ENCODE data around the gene MNX1. TPM values are rescaled to one million over a fixed set of nuclear protein-coding genes. Genes with fewer than 3 reads are reported as not detected.

MNX1 gene
- total RNA-seq, 1 experiment from 2014 or later = 2.6 TPM

DNA sequence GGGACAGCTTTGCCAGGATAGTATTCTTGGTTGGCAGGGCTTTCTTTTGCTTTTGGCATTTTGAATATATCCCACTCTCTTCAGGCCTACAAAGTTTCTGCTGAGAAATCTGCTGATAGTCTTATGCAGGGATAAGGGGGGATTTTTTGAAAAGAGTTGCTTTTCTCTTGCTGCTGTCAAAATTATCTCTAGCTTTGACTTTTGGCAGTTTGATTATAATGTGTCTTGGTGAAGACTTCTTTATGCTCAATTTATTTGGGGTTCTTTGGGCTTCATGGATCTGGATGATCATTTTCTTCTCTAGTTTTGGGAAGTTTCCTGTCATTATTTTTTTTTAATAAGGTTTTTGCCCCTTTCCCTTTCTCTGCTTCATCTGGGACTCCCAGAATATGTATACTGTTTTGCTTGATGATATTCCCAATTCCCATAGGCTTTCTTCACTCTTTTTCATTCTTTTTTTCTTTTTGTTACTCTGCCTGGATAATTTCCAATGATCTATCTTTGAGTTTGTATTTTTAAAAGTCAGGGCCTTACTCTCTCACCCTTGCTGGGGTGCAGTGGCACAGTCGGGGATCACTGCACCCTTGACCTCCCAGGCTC lies 31.4 kb downstream of the MNX1 start:
- ChIA-PET CTCF (no interaction called here), POLR2A (ENCODE audit: unreplicated experiment) (no interaction called here)
- no peak overlapping the region for H3K4me3 ChIP-seq (ENCODE audit: low read length)
- H3K4me2 ChIP-seq (ENCODE audit: low read length) = no peak overlapping the region
- no peaks in the 10 kb centered on the region for H3K36me3 ChIP-seq (ENCODE audit: low read depth, low read length)
- DNase-seq (no peak), ATAC-seq (no peak)
- H3K9me2 ChIP-seq (replicated peaks; ENCODE audit: low read length) = no peaks in the 10 kb centered on the region
- H3K27me3 ChIP-seq (ENCODE audit: low read length) = no peaks in the 10 kb centered on the region
- H2AFZ ChIP-seq (ENCODE audit: low read length) = no peak overlapping the region
- no peaks in the 10 kb centered on the region for H3K79me2 ChIP-seq (ENCODE audit: low read length)
- no peaks in the 10 kb centered on the region for H4K20me1 ChIP-seq (ENCODE audit: low read length)
- H3K4me1 ChIP-seq (ENCODE audit: insufficient read depth, low read length) = no peaks in the 10 kb centered on the region
- no peaks in the 10 kb centered on the region for H3F3A ChIP-seq (ENCODE audit: low read length, unreplicated experiment)
- no TSS peak for BruUV-seq (replicated peaks)
- H3K9ac ChIP-seq (ENCODE audit: low read length) = no peak overlapping the region
- H3K9me3 ChIP-seq (ENCODE audit: low read length) = no peaks in the 10 kb centered on the region
- intact Hi-C loops (cut with micrococcal nuclease) = no loop called here
- TF ChIP-seq, protein P1, sequence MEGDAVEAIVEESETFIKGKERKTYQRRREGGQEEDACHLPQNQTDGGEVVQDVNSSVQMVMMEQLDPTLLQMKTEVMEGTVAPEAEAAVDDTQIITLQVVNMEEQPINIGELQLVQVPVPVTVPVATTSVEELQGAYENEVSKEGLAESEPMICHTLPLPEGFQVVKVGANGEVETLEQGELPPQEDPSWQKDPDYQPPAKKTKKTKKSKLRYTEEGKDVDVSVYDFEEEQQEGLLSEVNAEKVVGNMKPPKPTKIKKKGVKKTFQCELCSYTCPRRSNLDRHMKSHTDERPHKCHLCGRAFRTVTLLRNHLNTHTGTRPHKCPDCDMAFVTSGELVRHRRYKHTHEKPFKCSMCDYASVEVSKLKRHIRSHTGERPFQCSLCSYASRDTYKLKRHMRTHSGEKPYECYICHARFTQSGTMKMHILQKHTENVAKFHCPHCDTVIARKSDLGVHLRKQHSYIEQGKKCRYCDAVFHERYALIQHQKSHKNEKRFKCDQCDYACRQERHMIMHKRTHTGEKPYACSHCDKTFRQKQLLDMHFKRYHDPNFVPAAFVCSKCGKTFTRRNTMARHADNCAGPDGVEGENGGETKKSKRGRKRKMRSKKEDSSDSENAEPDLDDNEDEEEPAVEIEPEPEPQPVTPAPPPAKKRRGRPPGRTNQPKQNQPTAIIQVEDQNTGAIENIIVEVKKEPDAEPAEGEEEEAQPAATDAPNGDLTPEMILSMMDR (conservative IDR thresholded peaks at IDR 0.05; ENCODE audit: low read depth, low read length) = no peak
- TF ChIP-seq EZH2 (IDR thresholded peaks at IDR 0.05; ENCODE audit: low read length, unreplicated experiment) = no peak
- no peak for TF ChIP-seq EZH2phosphoT487 (IDR thresholded peaks at IDR 0.05; ENCODE audit: borderline replicate concordance, low read length)
- no peak overlapping the region for H3K27ac ChIP-seq (ENCODE audit: low read length)

GRCh38 chr7:156975620-156976019 lies 34.8 kb downstream of the MNX1 start:
- Histone ChIP-seq H3K9me2 (replicated peaks; ENCODE audit: low read length) (no peaks in the 10 kb centered on the region), H4K20me1 (ENCODE audit: low read length) (no peaks in the 10 kb centered on the region), H3K4me3 (ENCODE audit: low read length) (no peak overlapping the region), H2AFZ (ENCODE audit: low read length) (no peak overlapping the region), H3K79me2 (ENCODE audit: low read length) (no peaks in the 10 kb centered on the region), H3K27me3 (ENCODE audit: low read length) (no peaks in the 10 kb centered on the region), H3K4me2 (ENCODE audit: low read length) (no peak overlapping the region), H3K9me3 (ENCODE audit: low read length) (no peaks in the 10 kb centered on the region), H3K4me1 (ENCODE audit: insufficient read depth, low read length) (no peaks in the 10 kb centered on the region), H3K9ac (ENCODE audit: low read length) (no peak overlapping the region), H3K36me3 (ENCODE audit: low read depth, low read length) (peaks cover 15% of the 10 kb centered on the region; the same call in 1 of the 2 replicates), H3K27ac (ENCODE audit: low read length) (no peak overlapping the region), H3F3A (ENCODE audit: low read length, unreplicated experiment) (no peaks in the 10 kb centered on the region)
- DNase-seq = no peak
- CTCF ChIA-PET = no interaction called here
- no TSS peak for BruUV-seq (replicated peaks)
- intact Hi-C loops (cut with micrococcal nuclease) = no loop called here
- TF ChIP-seq EZH2 (IDR thresholded peaks at IDR 0.05; ENCODE audit: low read length, unreplicated experiment) (no peak), EZH2phosphoT487 (IDR thresholded peaks at IDR 0.05; ENCODE audit: borderline replicate concordance, low read length) (no peak)
- TF ChIP-seq, protein P1 (conservative IDR thresholded peaks at IDR 0.05; ENCODE audit: low read depth, low read length) = no peak
- no peak for ATAC-seq
- POLR2A ChIA-PET (ENCODE audit: unreplicated experiment) = no interaction called here

- no peaks in the 10 kb centered on the region for H3K9me3 ChIP-seq (ENCODE audit: low read length)
- H3K4me2 ChIP-seq (ENCODE audit: low read length) = no peak overlapping the region
- BruUV-seq (replicated peaks) = no TSS peak
- H3K79me2 ChIP-seq (ENCODE audit: low read length) = no peaks in the 10 kb centered on the region
- H3K27ac ChIP-seq (ENCODE audit: low read length) = no peak overlapping the region
- H4K20me1 ChIP-seq (ENCODE audit: low read length) = no peaks in the 10 kb centered on the region
- DNase-seq = peak; percentile 54
- no peaks in the 10 kb centered on the region for H3K27me3 ChIP-seq (ENCODE audit: low read length)
- TF ChIP-seq EZH2 (IDR thresholded peaks at IDR 0.05; ENCODE audit: low read length, unreplicated experiment) = no peak
- TF ChIP-seq, protein P1 (conservative IDR thresholded peaks at IDR 0.05; ENCODE audit: low read depth, low read length) = peak; percentile 50
- H3K9ac ChIP-seq (ENCODE audit: low read length) = no peak overlapping the region
- ChIA-PET POLR2A (ENCODE audit: unreplicated experiment) (no interaction called here), CTCF (interaction anchor here (0.7 kb wide), 1 partner anchor 255 kb away, joined by 5 read pairs; no protein-coding TSS in a partner anchor)
- intact Hi-C loops (cut with micrococcal nuclease) = loop anchor here (1.0 kb wide), 1 partner anchor 166 kb away; no protein-coding TSS in a partner anchor
- H3K4me3 ChIP-seq (ENCODE audit: low read length) = no peak overlapping the region
- peaks cover 29% of the 10 kb centered on the region for H3K36me3 ChIP-seq (ENCODE audit: low read depth, low read length)
- peaks cover 5% of the 10 kb centered on the region; the same call in 1 of the 2 replicates for H3K4me1 ChIP-seq (ENCODE audit: insufficient read depth, low read length)
- no peak overlapping the region for H2AFZ ChIP-seq (ENCODE audit: low read length)
- H3F3A ChIP-seq (ENCODE audit: low read length, unreplicated experiment) = no peaks in the 10 kb centered on the region
- H3K9me2 ChIP-seq (replicated peaks; ENCODE audit: low read length) = no peaks in the 10 kb centered on the region
- peak; percentile 59 for ATAC-seq
Measured at GRCh38 chr7:156969972-156970420, 40.5 kb downstream of the MNX1 start.

All from PC-3 (cell line).